RWPE1 (cell line): ENCODE measurements around the gene SMIM10L2A.

Source experiments
- CTCF ChIA-PET: fragments of 350-600 bp; sonication (Branson Sonifier 250); formaldehyde crosslinking; extraction: SDS; loops from one replicate; lab custom pipeline; 2021; lab: Yijun Ruan, JAX
- POLR2A ChIA-PET: fragments of 400-600 bp; formaldehyde crosslinking; extraction: SDS; loops from one replicate; lab custom pipeline; 2020; ENCODE audit warnings: antibody characterized with exemption; ENCODE audit not compliant: low non-redundant PET; lab: Yijun Ruan, JAX
- DNase-seq: peaks from one replicate; pipeline ENCODE4 v3.0.0; 2012; ENCODE audit warnings: low spot score
- H3K27ac ChIP-seq: fragments of 450-650 bp; 2 replicates; pipeline ENCODE4 v1.5.1; 2017
- CTCF ChIP-seq: fragments of 450-650 bp; conservative IDR thresholded peaks from 2 replicates; pipeline ENCODE4 v1.5.1; 2017; ENCODE audit warnings: low read depth, mild to moderate bottlenecking

The SMIM10L2A gene

GRCh38 chrX:135429429-135429828 lies 7.7 kb downstream of the SMIM10L2A start:
- POLR2A ChIA-PET = no interaction called here
- H3K27ac ChIP-seq = no peak overlapping the region
- DNase-seq = no peak
- CTCF ChIA-PET = no interaction called here
- TF ChIP-seq CTCF = no peak

- ChIA-PET CTCF (no interaction called here), POLR2A (no interaction called here)
Measured at GRCh38 chrX:135431886-135432285, 10.1 kb downstream of the SMIM10L2A start.

GRCh38 chrX:135432453-135432852 lies 10.7 kb downstream of the SMIM10L2A start:
- TF ChIP-seq CTCF = no peak
- no peak for DNase-seq
- no peak overlapping the region for H3K27ac ChIP-seq
- ChIA-PET POLR2A (no interaction called here), CTCF (no interaction called here)

More at GRCh38 chrX:135431886-135432285, 10.1 kb downstream of the SMIM10L2A start:
- no peak for TF ChIP-seq CTCF
- no peak for DNase-seq
- H3K27ac ChIP-seq = no peak overlapping the region

- ChIA-PET CTCF (no interaction called here), POLR2A (no interaction called here)
- no peak for DNase-seq
- no peak overlapping the region for H3K27ac ChIP-seq
- no peak for TF ChIP-seq CTCF
Measured at GRCh38 chrX:135432881-135433521, 11.3 kb downstream of the SMIM10L2A start.

- no peak for TF ChIP-seq CTCF
Measured at GRCh38 chrX:135433531-135434257, 11.9 kb downstream of the SMIM10L2A start.

GRCh38 chrX:135434258-135435138 lies 12.8 kb downstream of the SMIM10L2A start:
- H3K27ac ChIP-seq = no peak overlapping the region
- TF ChIP-seq CTCF = no peak
- POLR2A ChIA-PET = no interaction called here
- CTCF ChIA-PET = no interaction called here
- no peak for DNase-seq

More at GRCh38 chrX:135433531-135434257, 11.9 kb downstream of the SMIM10L2A start:
- H3K27ac ChIP-seq = no peak overlapping the region
- no peak for DNase-seq
- POLR2A ChIA-PET = no interaction called here
- CTCF ChIA-PET = no interaction called here
